Measurements from ENCODE around the gene DSCAM. TPM values are rescaled to one million over a fixed set of nuclear protein-coding genes. Genes with fewer than 3 reads are reported as not detected.

The DSCAM gene
- total and polyA plus RNA-seq, 10 of the 15 experiments (the other 5 are each of a cell fraction or from before 2014, with no cell fraction given) = not detected

DNA sequence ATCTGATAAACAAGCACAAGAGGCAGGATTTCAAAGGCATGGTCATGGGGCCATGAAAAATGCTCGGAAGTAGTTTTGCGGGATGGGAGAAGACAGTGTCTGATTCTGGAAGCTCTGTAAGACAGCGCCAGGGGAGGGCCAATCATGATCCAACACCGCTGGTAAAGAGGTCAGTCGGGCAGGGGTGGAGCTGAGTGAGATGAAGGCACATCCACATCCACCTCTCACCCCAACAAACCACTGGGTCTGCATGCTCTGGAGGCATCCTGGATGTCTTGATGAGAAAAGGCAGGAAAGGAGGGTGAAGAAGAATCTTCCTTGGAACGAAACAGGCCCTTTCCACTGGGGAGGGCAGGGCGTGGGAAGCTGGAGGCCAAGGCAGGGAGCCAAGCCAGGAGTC is 691.4 kb downstream of the DSCAM start (continued):
- TF ChIP-seq MEF2B (IDR thresholded peaks at IDR 0.05; ENCODE audit: partially characterized antibody, poor library complexity, severe bottlenecking) (no peak), TARDBP (IDR thresholded peaks at IDR 0.05; ENCODE audit: borderline replicate concordance) (no peak), ZNF274 (IDR thresholded peaks at IDR 0.05; ENCODE audit: insufficient read depth, insufficient read length) (no peak), SREBF1 (IDR thresholded peaks at IDR 0.05; ENCODE audit: low read length) (no peak), SMARCA5 (IDR thresholded peaks at IDR 0.05) (no peak), TCF12 (IDR thresholded peaks at IDR 0.05; ENCODE audit: low read depth, low read length) (no peak), SUPT20H (IDR thresholded peaks at IDR 0.05; ENCODE audit: borderline replicate concordance, control insufficient read depth, low read depth, low read length) (no peak)
- TF ChIP-seq, protein P1, sequence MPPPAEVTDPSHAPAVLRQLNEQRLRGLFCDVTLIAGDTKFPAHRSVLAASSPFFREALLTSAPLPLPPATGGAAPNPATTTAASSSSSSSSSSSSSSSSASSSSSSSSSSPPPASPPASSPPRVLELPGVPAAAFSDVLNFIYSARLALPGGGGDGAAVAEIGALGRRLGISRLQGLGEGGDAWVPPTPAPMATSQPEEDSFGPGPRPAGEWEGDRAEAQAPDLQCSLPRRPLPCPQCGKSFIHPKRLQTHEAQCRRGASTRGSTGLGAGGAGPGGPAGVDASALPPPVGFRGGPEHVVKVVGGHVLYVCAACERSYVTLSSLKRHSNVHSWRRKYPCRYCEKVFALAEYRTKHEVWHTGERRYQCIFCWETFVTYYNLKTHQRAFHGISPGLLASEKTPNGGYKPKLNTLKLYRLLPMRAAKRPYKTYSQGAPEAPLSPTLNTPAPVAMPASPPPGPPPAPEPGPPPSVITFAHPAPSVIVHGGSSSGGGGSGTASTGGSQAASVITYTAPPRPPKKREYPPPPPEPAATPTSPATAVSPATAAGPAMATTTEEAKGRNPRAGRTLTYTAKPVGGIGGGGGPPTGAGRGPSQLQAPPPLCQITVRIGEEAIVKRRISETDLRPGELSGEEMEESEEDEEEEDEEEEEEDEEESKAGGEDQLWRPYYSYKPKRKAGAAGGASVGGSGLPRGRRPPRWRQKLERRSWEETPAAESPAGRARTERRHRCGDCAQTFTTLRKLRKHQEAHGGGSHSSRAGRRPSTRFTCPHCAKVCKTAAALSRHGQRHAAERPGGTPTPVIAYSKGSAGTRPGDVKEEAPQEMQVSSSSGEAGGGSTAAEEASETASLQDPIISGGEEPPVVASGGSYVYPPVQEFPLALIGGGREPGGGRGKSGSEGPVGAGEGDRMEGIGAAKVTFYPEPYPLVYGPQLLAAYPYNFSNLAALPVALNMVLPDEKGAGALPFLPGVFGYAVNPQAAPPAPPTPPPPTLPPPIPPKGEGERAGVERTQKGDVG (CRISPR knock-in tag; IDR thresholded peaks at IDR 0.05) = no peak
- TF ChIP-seq, protein P2, sequence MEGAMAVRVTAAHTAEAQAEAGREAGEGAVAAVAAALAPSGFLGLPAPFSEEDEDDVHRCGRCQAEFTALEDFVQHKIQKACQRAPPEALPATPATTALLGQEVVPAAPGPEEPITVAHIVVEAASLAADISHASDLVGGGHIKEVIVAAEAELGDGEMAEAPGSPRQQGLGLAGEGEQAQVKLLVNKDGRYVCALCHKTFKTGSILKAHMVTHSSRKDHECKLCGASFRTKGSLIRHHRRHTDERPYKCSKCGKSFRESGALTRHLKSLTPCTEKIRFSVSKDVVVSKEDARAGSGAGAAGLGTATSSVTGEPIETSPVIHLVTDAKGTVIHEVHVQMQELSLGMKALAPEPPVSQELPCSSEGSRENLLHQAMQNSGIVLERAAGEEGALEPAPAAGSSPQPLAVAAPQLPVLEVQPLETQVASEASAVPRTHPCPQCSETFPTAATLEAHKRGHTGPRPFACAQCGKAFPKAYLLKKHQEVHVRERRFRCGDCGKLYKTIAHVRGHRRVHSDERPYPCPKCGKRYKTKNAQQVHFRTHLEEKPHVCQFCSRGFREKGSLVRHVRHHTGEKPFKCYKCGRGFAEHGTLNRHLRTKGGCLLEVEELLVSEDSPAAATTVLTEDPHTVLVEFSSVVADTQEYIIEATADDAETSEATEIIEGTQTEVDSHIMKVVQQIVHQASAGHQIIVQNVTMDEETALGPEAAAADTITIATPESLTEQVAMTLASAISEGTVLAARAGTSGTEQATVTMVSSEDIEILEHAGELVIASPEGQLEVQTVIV (IDR thresholded peaks at IDR 0.05; ENCODE audit: borderline replicate concordance, partially characterized antibody) = no peak

Data from GM12878 (cell line).